ENCODE measurements around the gene CAMK2G. TPM values are rescaled to one million over a fixed set of nuclear protein-coding genes. Genes with fewer than 3 reads are reported as not detected.
"Not testable (repeated sequence)": the region's sequence is repeated elsewhere in the genome, so short reads cannot be mapped to it uniquely, and the experiment has no call there.

CAMK2G gene
- total and polyA plus RNA-seq, 2 experiments from 2014 or later: 30.6 to 34.1 TPM

GRCh38 chr10:73889416-73889815, 15.1 kb upstream of the CAMK2G start:
- H3K36me3 Mint-ChIP-seq (ENCODE audit: low read depth); H3K36me3 ChIP-seq (ENCODE audit: insufficient read depth); H3K4me3 ChIP-seq; H3K4me3 Mint-ChIP-seq; H3K79me2 ChIP-seq (replicated peaks; ENCODE audit: insufficient read depth); H3K4me2 ChIP-seq; H3K9me2 ChIP-seq (ENCODE audit: insufficient read depth); H3F3A ChIP-seq (replicated peaks; ENCODE audit: low read depth); H3K27me3 Mint-ChIP-seq (ENCODE audit: insufficient read depth, low read depth, poor library complexity); ATAC-seq; H3K27me3 ChIP-seq (ENCODE audit: insufficient read depth); H3K27ac ChIP-seq (ENCODE audit: low read depth); H4K20me1 ChIP-seq (replicated peaks; ENCODE audit: insufficient read depth); H3K27ac Mint-ChIP-seq; H3K9me3 Mint-ChIP-seq; DNase-seq (ENCODE audit: low spot score); H2AFZ ChIP-seq: not testable (repeated sequence)
- H3K4me1 ChIP-seq (ENCODE audit: insufficient read depth): peaks cover 11% of the 10 kb centered on the region; the same call in 1 of the 2 replicates
- H3K4me1 Mint-ChIP-seq: peaks cover 12% of the 10 kb centered on the region

DNA sequence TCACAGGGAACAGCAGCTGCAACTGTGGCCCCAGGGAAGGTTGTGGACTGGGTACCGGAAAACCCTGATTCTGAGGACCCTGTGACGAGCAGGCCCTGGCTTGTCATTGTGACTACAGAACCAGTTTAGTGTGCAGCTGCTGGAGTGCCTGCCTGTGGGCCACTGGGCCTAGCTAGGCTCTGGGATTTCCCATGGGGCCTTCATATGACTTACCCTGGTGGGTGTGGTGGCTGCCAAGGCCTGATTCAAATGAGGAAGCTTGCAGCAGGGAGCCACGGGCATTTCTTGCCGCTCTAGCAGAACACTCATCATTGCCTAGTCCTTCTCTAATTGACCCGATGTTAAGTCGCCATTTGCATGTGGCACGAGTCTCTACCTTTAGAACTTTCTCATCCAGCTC, 14.7 kb upstream of the CAMK2G start:
- H3K4me3 Mint-ChIP-seq: no peak overlapping the region
- H3K27ac Mint-ChIP-seq: no peak overlapping the region
- H3K4me1 Mint-ChIP-seq: peaks cover 12% of the 10 kb centered on the region
- H3K9me3 Mint-ChIP-seq: no peaks in the 10 kb centered on the region
- DNase-seq (ENCODE audit: low spot score) (no peak), ATAC-seq (no peak)
- Histone ChIP-seq H3K27me3 (ENCODE audit: insufficient read depth) (no peaks in the 10 kb centered on the region), H2AFZ (peak overlapping the region; percentile 59; the same call in 1 of the 2 replicates), H3K9me2 (ENCODE audit: insufficient read depth) (no peaks in the 10 kb centered on the region), H3K79me2 (replicated peaks; ENCODE audit: insufficient read depth) (no peaks in the 10 kb centered on the region), H3K4me1 (ENCODE audit: insufficient read depth) (peaks cover 11% of the 10 kb centered on the region; the same call in 1 of the 2 replicates), H4K20me1 (replicated peaks; ENCODE audit: insufficient read depth) (no peaks in the 10 kb centered on the region), H3K36me3 (ENCODE audit: insufficient read depth) (no peaks in the 10 kb centered on the region), H3K4me2 (no peak overlapping the region), H3K27ac (ENCODE audit: low read depth) (no peak overlapping the region), H3K4me3 (no peak overlapping the region), H3F3A (replicated peaks; ENCODE audit: low read depth) (no peaks in the 10 kb centered on the region)
- no peaks in the 10 kb centered on the region for H3K36me3 Mint-ChIP-seq (ENCODE audit: low read depth)
- TF ChIP-seq, protein P1, sequence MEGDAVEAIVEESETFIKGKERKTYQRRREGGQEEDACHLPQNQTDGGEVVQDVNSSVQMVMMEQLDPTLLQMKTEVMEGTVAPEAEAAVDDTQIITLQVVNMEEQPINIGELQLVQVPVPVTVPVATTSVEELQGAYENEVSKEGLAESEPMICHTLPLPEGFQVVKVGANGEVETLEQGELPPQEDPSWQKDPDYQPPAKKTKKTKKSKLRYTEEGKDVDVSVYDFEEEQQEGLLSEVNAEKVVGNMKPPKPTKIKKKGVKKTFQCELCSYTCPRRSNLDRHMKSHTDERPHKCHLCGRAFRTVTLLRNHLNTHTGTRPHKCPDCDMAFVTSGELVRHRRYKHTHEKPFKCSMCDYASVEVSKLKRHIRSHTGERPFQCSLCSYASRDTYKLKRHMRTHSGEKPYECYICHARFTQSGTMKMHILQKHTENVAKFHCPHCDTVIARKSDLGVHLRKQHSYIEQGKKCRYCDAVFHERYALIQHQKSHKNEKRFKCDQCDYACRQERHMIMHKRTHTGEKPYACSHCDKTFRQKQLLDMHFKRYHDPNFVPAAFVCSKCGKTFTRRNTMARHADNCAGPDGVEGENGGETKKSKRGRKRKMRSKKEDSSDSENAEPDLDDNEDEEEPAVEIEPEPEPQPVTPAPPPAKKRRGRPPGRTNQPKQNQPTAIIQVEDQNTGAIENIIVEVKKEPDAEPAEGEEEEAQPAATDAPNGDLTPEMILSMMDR (conservative IDR thresholded peaks at IDR 0.05; ENCODE audit: low read depth in 2 of 2): no peak
- TF ChIP-seq STAT1 (IDR thresholded peaks at IDR 0.05; ENCODE audit: unreplicated experiment) (no peak), ZNF462 (CRISPR knock-in tag; IDR thresholded peaks at IDR 0.05) (no peak), CREB1 (CRISPR knock-in tag; IDR thresholded peaks at IDR 0.05; ENCODE audit: low read depth) (no peak), POLR2AphosphoS5 (IDR thresholded peaks at IDR 0.05; ENCODE audit: low read depth) (no peak), ZNF331 (CRISPR knock-in tag; IDR thresholded peaks at IDR 0.05; ENCODE audit: low read depth) (no peak)
- TF ChIP-seq, protein P2, sequence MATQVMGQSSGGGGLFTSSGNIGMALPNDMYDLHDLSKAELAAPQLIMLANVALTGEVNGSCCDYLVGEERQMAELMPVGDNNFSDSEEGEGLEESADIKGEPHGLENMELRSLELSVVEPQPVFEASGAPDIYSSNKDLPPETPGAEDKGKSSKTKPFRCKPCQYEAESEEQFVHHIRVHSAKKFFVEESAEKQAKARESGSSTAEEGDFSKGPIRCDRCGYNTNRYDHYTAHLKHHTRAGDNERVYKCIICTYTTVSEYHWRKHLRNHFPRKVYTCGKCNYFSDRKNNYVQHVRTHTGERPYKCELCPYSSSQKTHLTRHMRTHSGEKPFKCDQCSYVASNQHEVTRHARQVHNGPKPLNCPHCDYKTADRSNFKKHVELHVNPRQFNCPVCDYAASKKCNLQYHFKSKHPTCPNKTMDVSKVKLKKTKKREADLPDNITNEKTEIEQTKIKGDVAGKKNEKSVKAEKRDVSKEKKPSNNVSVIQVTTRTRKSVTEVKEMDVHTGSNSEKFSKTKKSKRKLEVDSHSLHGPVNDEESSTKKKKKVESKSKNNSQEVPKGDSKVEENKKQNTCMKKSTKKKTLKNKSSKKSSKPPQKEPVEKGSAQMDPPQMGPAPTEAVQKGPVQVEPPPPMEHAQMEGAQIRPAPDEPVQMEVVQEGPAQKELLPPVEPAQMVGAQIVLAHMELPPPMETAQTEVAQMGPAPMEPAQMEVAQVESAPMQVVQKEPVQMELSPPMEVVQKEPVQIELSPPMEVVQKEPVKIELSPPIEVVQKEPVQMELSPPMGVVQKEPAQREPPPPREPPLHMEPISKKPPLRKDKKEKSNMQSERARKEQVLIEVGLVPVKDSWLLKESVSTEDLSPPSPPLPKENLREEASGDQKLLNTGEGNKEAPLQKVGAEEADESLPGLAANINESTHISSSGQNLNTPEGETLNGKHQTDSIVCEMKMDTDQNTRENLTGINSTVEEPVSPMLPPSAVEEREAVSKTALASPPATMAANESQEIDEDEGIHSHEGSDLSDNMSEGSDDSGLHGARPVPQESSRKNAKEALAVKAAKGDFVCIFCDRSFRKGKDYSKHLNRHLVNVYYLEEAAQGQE (IDR thresholded peaks at IDR 0.05; ENCODE audit: unreplicated experiment): no peak
- peaks cover 4% of the 10 kb centered on the region for H3K27me3 Mint-ChIP-seq (ENCODE audit: insufficient read depth, low read depth, poor library complexity)

Measured in GM23338 (cell line).